Spleen (tissue), 11 donors: Measurements from ENCODE around the gene KRT79. TPM values are rescaled to one million over a fixed set of nuclear protein-coding genes. Genes with fewer than 3 reads are reported as not detected.
"Not testable (repeated sequence)": the region's sequence is repeated elsewhere in the genome, so short reads cannot be mapped to it uniquely, and the experiment has no call there.

Experiments
- DNase-seq: peaks from one replicate; pipeline ENCODE4 v3.0.0-alpha.2; 2020
- H3K27ac ChIP-seq, 8 donors: fragments of 200-600 bp; sonication (generic) in 7 of 8; 1 replicate in 4 of 8; 2 replicates in 4 of 8; pipeline versions ENCODE4 v1.5.0 to v1.8.0; 2016 to 2021; ENCODE audit warnings: inconsistent platforms in 4 of 8, mild to moderate bottlenecking in 4 of 8, moderate library complexity in 1 of 8
- H3K27me3 ChIP-seq, 7 donors: fragments of 200-600 bp; sonication (generic) in 6 of 7; replicated peaks in 1 of 7; 1 replicate in 4 of 7; 2 replicates in 3 of 7; pipeline versions ENCODE4 v1.5.0 to v1.8.0; 2016 to 2021; ENCODE audit warnings: inconsistent platforms in 3 of 7, mild to moderate bottlenecking in 1 of 7
- H3K36me3 ChIP-seq, 6 donors: fragments of 200-600 bp; sonication (generic) in 5 of 6; 1 replicate in 4 of 6; 2 replicates in 2 of 6; pipeline versions ENCODE4 v1.5.0 to v1.8.0; 2016 to 2021; ENCODE audit warnings: inconsistent platforms in 2 of 6
- H3K4me1 ChIP-seq, 6 donors: fragments of 200-600 bp; sonication (generic) in 5 of 6; 1 replicate in 3 of 6; 2 replicates in 3 of 6; pipeline versions ENCODE4 v1.5.0 to v1.8.0; 2016 to 2021; ENCODE audit warnings: inconsistent platforms in 3 of 6
- H3K4me3 ChIP-seq, 8 donors: fragments of 200-600 bp; sonication (generic) in 7 of 8; 1 replicate in 4 of 8; 2 replicates in 4 of 8; pipeline versions ENCODE4 v1.5.0 to v1.8.0; 2016 to 2021; ENCODE audit warnings: inconsistent platforms in 4 of 8, mild to moderate bottlenecking in 4 of 8, moderate library complexity in 2 of 8
- H3K9me3 ChIP-seq, 8 donors: fragments of 200-600 bp; sonication (generic) in 7 of 8; 1 replicate in 4 of 8; 2 replicates in 4 of 8; pipeline versions ENCODE4 v1.5.0 to v1.8.0; 2016 to 2021; ENCODE audit warnings: inconsistent platforms in 4 of 8
- POLR2A ChIP-seq, 3 donors: fragments of 450-650 bp; IDR thresholded peaks; one replicate each; pipeline ENCODE4 v1.5.1; 2017; ENCODE audit warnings: antibody characterized with exemption in 3 of 3, mild to moderate bottlenecking in 1 of 3
- POLR2AphosphoS5 ChIP-seq, 3 donors: sonication (generic); formaldehyde crosslinking; IDR thresholded peaks; one replicate each; pipeline ENCODE4 v1.5.1; 2017; ENCODE audit warnings: antibody characterized with exemption in 3 of 3
- WGBS, 5 donors: extraction: QIAGEN DNeasy Blood & Tissue Kit in 3 of 5; methylation state at CpG; one replicate each; pipeline versions ENCODE4 v1.1.5 to v1.1.7; 2013 to 2018; 5-methylcytosine and 5-hydroxymethylcytosine counted together
- intact Hi-C: fragments of 100-400 bp; cut with DNase I; formaldehyde crosslinking; loops from one replicate; pipeline ENCODE4 v1.15.0; 2023; ENCODE audit warnings: low total_unique reads
- polyA plus RNA-seq, 3 donors: library from polyadenylated mRNA; stranded (reverse); fragments of 200-250 nt; gene quantifications; one replicate each; pipeline ENCODE4 v1.2.1, GENCODE V29; 2013
- total RNA-seq, 7 donors: library from RNA; depleted of rRNA in 3 of 7; stranded (reverse); fragments of >200 nt in 3 of 7; fragmentation: NEBNext Ultra II Directional in 4 of 7; extraction: Animal tissue kit (Norgen Biotek cat#: 25700) in 4 of 7; gene quantifications; one replicate each; pipeline versions ENCODE4 v1.1.0 to v1.2.1, GENCODE V29; 2016 to 2021
- TF ChIP-seq, protein P1 (sequence below), 11 experiments: fragments of 200-600 bp in 7 of 11; fragments of 450-650 bp in 4 of 11; sonication (generic) in 4 of 11; IDR thresholded peaks in 8 of 11; conservative IDR thresholded peaks in 3 of 11; 1 replicate in 7 of 11; 2 replicates in 4 of 11; pipeline versions ENCODE4 v1.4.0 to v1.8.0; 2016 to 2021; ENCODE audit warnings: antibody characterized with exemption in 11 of 11, inconsistent platforms in 4 of 11, mild to moderate bottlenecking in 1 of 11
- donor health status: healthy with polysubstance abuse.
- donor health status: DM: no; HTN: no; CAD: no; lungs with moderate emphysema.
- donor health status: DM: no; HTN: no; CAD: no.
- donor health status: Bipolar disorder and iron deficiency.
- donor health status: healthy.
- donor health status: DM: no; HTN: no; CAD: no.
- donor health status: DM: yes; HTN: yes; CAD: no.

The KRT79 gene
- total and polyA plus RNA-seq, 10 donors: 0.15 to 0.37 (median 0.19) TPM; not detected in 7

DNA sequence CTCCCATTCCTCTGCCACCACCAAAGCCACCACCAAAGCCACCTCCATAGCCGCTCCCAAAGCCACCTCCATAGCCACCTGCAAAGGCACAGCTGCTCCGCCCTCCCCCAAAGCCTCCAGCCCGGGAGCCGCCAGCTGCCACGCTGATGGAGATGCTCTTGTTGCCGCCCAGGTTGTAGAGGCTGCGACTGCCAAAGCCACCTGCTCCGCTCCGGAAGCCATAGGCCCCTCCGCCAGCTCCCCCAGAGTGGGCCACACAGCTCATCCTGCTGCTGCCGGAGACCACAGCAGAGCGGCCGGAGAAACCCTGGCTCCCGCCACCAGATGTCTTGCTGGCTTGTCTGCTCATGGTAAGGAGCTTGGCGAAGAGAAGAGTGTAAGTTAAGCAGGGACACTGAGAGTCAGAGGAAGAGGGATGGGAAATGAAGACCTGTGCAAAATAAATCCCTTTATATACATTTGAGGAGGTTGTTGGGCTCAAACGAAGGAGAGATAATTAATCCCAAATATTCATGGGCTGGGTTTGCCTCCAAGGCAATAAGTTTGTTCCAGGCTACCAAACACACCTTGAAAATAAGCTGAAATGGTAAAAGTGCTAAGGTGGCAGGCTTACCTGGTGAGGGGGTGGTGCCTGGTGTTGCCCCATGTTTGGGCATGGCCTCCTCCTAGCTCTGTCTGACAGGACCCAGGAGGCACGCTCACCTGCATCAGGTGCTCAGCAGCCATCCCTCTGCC, 38.2 kb downstream of the KRT79 start, which contains the start of gene KRT3:
Gene KRT3 (minus strand): TSS at position 424 of the 735 bp plus-strand sequence. CDS start 75 bp downstream, at position 349.
- H3K4me1 ChIP-seq: no peaks in the 10 kb centered on the region
- no peaks in the 10 kb centered on the region for H3K9me3 ChIP-seq
- peak; percentile 64 for DNase-seq
- no peak within 1 kb of the TSS for H3K27ac ChIP-seq
- no peaks in the 10 kb centered on the region for H3K36me3 ChIP-seq
- 85 to 93% (median 91%) methylated on average over 16 to 17 of the region's 17 CpGs for WGBS, 5 donors
- TF ChIP-seq POLR2AphosphoS5 (IDR thresholded peaks at IDR 0.05) (no peak), POLR2A (IDR thresholded peaks at IDR 0.05) (no peak)
- no peak within 1 kb of the TSS for H3K4me3 ChIP-seq
- intact Hi-C loops: no loop called here
- H3K27me3 ChIP-seq: peaks cover 0 to 18% (median 0%) of the 10 kb centered on the region in 7 donors

DNA sequence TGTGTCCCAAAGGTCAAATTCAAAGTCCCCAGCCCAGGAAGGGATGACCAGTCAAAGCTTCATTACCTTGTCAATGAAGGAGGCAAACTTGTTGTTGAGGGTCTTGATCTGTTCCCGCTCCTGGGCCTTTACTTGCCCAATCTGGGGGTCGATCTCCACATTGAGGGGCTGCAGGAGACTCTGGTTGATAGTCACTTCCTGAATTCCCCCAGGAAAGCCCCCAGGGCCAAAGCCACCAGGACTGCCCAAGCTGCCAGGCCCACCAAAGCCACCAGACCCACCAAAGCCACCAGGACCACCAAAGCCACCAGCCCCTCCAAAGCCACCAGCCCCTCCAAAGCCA, 38.8 kb downstream of the KRT79 start:
- H3K27me3 ChIP-seq: peaks cover 0 to 24% (median 4%) of the 10 kb centered on the region in 7 donors
- intact Hi-C loops, DNase-seq, H3K4me3 ChIP-seq, H3K4me1 ChIP-seq, H3K36me3 ChIP-seq, H3K9me3 ChIP-seq, H3K27ac ChIP-seq: not testable (repeated sequence)
- 81 to 97% (median 93%) methylated on average over 2 of the region's 2 CpGs for WGBS, 5 donors

DNA sequence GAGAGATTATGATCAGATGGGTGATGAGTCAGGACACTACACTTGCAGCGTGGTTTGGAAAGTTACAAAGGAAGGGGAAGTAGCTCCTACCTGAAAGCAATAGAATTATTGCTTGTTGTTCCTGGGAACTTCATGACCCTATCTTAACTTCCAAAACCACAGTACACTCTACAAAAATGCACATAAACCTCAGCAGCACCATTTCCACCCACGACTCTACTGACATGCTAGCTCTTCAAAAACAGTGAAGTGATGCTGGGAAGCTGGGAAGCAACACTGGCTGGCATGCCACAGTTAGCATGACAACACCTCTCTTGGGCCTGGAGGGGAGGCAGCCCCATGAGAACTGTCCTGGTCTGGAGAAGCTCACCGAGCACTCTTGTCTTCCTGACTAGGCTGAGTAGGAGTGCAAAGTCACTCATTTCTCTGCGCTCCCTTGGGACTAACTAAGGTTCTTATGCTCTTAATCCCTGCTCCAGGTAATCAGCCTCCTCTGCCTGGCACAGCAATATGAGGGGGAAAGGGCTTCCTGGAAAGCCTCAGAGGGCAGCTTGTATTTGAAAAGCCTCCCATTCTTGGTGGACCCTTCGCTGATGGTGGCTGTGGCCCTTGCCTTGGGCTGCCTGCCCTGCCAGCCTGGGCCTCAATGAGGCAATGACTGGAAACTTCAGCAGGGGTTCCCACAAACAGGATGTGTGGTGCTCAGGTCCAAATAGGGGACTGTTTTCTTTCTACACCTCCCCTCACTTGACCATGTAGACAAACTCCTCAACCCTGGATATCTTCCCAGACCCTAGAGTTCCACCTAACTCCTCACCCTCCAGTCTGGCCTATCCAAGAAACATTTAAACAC, 39.4 kb downstream of the KRT79 start:
- WGBS, 5 donors: 59 to 80% (median 74%) methylated on average over 4 to 5 of the region's 5 CpGs
- Histone ChIP-seq H3K27me3 (peaks cover 0 to 29% (median 10%) of the 10 kb centered on the region in 7 donors), H3K4me3 (no peak overlapping the region), H3K27ac (no peak overlapping the region), H3K4me1 (peaks cover 0 to 9% (median 3%) of the 10 kb centered on the region in 6 donors), H3K36me3 (no peaks in the 10 kb centered on the region), H3K9me3 (no peaks in the 10 kb centered on the region)
- no peak for TF ChIP-seq POLR2A (IDR thresholded peaks at IDR 0.05)
- TF ChIP-seq, protein P1, sequence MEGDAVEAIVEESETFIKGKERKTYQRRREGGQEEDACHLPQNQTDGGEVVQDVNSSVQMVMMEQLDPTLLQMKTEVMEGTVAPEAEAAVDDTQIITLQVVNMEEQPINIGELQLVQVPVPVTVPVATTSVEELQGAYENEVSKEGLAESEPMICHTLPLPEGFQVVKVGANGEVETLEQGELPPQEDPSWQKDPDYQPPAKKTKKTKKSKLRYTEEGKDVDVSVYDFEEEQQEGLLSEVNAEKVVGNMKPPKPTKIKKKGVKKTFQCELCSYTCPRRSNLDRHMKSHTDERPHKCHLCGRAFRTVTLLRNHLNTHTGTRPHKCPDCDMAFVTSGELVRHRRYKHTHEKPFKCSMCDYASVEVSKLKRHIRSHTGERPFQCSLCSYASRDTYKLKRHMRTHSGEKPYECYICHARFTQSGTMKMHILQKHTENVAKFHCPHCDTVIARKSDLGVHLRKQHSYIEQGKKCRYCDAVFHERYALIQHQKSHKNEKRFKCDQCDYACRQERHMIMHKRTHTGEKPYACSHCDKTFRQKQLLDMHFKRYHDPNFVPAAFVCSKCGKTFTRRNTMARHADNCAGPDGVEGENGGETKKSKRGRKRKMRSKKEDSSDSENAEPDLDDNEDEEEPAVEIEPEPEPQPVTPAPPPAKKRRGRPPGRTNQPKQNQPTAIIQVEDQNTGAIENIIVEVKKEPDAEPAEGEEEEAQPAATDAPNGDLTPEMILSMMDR (IDR thresholded peaks at IDR 0.05 in 8 of 11, conservative IDR thresholded peaks at IDR 0.05 in 3 of 11): no peak
- TF ChIP-seq POLR2AphosphoS5 (IDR thresholded peaks at IDR 0.05): no peak
- intact Hi-C loops: no loop called here
- DNase-seq: peak; percentile 27

DNA sequence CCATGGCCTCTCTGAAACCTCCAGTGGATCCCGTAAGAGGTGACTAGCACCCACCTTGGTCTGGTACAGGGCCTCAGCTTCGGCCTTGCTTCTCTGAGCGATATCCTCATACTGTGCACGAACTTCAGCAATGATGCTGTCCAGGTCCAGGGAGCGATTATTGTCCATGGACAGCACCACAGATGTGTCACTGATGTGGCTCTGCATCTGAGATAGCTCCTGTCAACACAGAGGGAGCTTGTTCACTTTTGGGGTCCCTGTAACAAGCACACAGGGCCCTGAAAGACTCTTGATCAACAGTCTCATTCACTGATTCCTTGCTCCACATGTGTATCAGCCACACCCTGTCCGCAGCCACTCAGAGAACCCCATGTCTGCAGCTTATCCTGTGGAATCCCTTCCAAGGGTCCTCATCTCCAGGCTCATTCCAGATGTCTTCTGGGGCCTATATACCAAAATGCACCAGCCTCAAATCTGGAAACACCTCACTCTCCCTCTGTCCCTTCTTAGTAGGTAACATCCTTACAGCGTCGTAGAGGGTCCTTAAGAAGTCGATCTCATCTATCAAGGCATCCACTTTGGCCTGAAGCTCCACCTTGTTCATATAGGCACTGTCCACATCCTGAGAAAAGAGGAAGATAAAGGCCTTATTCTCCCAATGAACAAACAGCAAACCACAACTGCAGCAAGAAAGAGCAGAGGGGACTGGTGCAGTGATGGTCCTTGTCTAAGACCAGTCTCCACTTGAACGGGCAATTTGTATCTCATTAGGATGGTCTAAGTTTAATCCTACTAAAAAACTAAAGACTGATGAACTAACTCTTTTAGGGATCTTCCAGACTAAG, 41.7 kb downstream of the KRT79 start:
- Histone ChIP-seq H3K36me3 (no peaks in the 10 kb centered on the region), H3K9me3 (no peaks in the 10 kb centered on the region), H3K4me3 (no peak overlapping the region), H3K27me3 (peaks cover 0 to 51% (median 17%) of the 10 kb centered on the region in 7 donors), H3K27ac (no peak overlapping the region), H3K4me1 (peaks cover 0 to 9% (median 3%) of the 10 kb centered on the region in 6 donors)
- intact Hi-C loops: no loop called here
- TF ChIP-seq POLR2A (IDR thresholded peaks at IDR 0.05) (no peak), POLR2AphosphoS5 (IDR thresholded peaks at IDR 0.05) (no peak)
- TF ChIP-seq, protein P1 (IDR thresholded peaks at IDR 0.05 in 8 of 11, conservative IDR thresholded peaks at IDR 0.05 in 3 of 11): no peak
- peak; percentile 49 for DNase-seq
- 70 to 91% (median 78%) methylated on average over 8 to 10 of the region's 10 CpGs for WGBS, 5 donors
